NCI-H460 (cell line): ENCODE results near the gene ZBTB2. TPM values are rescaled to one million over a fixed set of nuclear protein-coding genes. Genes with fewer than 3 reads are reported as not detected.
"Not testable (repeated sequence)": the region's sequence is repeated elsewhere in the genome, so short reads cannot be mapped to it uniquely, and the experiment has no call there.

ENCODE experiments used
- DNase-seq: peaks from one replicate; pipeline ENCODE4 v3.0.0-alpha.2; 2016; ENCODE audit warnings: low read depth; ENCODE audit errors: extremely low read depth
- total RNA-seq: library from RNA; depleted of rRNA; stranded (reverse); fragments of >200 nt; shearing (Covaris generic); gene quantifications from 2 replicates; pipeline ENCODE4 v1.2.3, GENCODE V29; 2014

Gene ZBTB2
- total RNA-seq, 1 experiment from 2014 or later = 10.8 TPM

- DNase-seq = no peak
Observed at GRCh38 chr6:151403919-151404308, 12.6 kb upstream of the ZBTB2 start.

- DNase-seq = no peak
Observed at GRCh38 chr6:151402228-151402627, 10.9 kb upstream of the ZBTB2 start.

GRCh38 chr6:151400473-151400872 is 9.1 kb upstream of the ZBTB2 start:
- DNase-seq = no peak

GRCh38 chr6:151399679-151400078 is 8.3 kb upstream of the ZBTB2 start:
- no peak for DNase-seq

- DNase-seq = no peak
Observed at GRCh38 chr6:151393410-151393809, 2.1 kb upstream of the ZBTB2 start.

GRCh38 chr6:151392427-151392826 is 1.1 kb upstream of the ZBTB2 start:
- DNase-seq = no peak

- DNase-seq = peak; percentile 47
Observed at GRCh38 chr6:151390851-151391470, 398 bp downstream of the ZBTB2 start.

GRCh38 chr6:151390276-151390850 is 996 bp downstream of the ZBTB2 start:
- peak; percentile 96 for DNase-seq

- no peak for DNase-seq
Observed at GRCh38 chr6:151389618-151390275, 1.6 kb downstream of the ZBTB2 start.

GRCh38 chr6:151388997-151389617 is 2.3 kb downstream of the ZBTB2 start:
- DNase-seq = no peak

- DNase-seq = no peak
Observed at GRCh38 chr6:151388236-151388635, 3.1 kb downstream of the ZBTB2 start.

GRCh38 chr6:151387175-151387970 is 4.0 kb downstream of the ZBTB2 start:
- no peak for DNase-seq

- DNase-seq = no peak
Observed at GRCh38 chr6:151385177-151385576, 6.2 kb downstream of the ZBTB2 start.

GRCh38 chr6:151384151-151384550 is 7.2 kb downstream of the ZBTB2 start:
- DNase-seq = no peak

GRCh38 chr6:151382631-151383030 is 8.7 kb downstream of the ZBTB2 start:
- DNase-seq = not testable (repeated sequence)

- DNase-seq = no peak
Observed at GRCh38 chr6:151381722-151382121, 9.6 kb downstream of the ZBTB2 start.

- DNase-seq = no peak
Observed at GRCh38 chr6:151380848-151381205, 10.5 kb downstream of the ZBTB2 start.

GRCh38 chr6:151379933-151380847 is 11.2 kb downstream of the ZBTB2 start:
- DNase-seq = no peak

GRCh38 chr6:151377095-151377494 is 14.3 kb downstream of the ZBTB2 start:
- no peak for DNase-seq

- no peak for DNase-seq
Observed at GRCh38 chr6:151376440-151376839, 14.9 kb downstream of the ZBTB2 start.
